Right kidney (tissue), 1 donor: Measurements from ENCODE around the gene HIVEP3.

Experiments used
- DNase-seq: peaks from one replicate; pipeline ENCODE4 v3.0.0-alpha.2; 2016

The HIVEP3 gene

DNA sequence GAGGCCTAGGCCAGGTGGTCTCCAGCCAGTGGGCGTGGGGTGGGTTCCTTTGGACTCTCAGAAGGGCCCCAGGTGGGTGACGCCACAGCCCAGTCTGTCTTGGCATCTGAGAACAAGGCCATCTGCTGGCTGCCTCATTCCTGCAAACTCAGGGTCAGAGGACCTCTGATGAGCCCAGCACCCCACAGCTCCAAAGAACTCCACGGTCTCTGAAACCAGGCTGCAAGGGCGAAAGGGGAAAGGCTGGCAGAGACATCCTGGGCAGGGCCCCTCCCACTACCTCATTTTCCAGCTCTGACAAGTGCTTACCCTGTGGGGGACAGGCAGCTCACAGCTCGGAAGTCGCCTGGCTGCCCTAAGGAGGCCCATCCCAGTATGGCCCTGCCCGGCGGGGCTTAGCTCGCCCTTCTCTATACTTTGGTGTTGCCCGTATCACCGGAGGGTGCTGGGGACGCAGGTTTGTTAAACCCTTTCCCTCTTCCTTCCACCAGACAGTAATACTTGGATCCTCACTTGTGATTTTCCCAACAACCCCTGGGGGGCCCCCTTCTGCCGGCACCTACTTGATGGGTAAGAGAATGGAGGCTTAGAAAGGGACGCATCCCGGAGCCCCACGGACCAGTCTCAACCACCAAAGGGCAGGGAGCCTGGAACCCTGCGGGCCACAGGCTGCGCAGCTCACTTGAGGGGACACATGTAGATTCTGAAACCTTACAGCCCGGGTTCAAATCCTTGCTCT is 423.3 kb downstream of the HIVEP3 start:
- DNase-seq, result peak; percentile 56

DNA sequence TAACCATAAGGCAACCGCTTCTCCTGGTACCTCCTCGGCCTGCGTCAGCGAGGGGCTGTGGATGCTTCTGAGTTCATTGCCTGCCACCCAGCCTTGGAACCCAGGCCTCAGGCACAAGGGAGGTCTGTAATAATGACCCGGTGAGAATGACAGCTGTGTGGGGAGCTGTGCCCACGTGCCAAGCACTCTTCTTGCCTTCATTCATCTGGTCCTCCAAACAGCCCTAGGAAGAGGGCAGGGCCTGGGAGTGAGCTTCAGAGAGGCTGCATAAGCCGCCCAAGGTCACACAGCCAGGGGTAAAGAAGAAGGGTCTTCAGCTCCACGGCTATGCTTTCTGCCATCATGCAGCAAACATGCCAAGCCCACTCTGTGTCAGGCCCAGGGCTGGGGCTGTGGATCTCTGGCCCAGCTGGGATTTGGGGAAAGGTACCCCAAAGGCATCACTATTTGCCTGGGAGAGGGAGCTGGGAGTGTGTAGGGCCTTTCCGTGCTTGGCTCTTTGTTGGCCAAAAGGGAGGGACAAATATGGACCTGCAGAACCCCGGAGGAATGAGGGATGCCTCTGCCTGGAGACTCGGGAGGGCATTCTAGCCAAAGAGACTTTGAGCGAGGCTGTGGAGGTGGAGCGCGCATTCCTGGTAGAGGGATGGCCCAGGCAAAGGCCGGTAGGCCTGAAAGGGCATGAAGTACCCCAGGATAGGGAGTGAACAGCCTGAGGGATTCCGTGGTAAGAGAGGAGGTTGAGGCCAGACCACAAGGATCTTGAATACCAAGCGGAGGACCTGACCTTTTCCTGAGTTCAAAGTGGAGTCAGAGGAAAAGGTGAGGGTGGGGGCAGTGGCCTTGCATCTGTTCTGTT is 424.1 kb downstream of the HIVEP3 start:
- no peak for DNase-seq

- DNase-seq, result no peak
Observed at GRCh38 chr1:41493626-41494350, 424.9 kb downstream of the HIVEP3 start.

DNA sequence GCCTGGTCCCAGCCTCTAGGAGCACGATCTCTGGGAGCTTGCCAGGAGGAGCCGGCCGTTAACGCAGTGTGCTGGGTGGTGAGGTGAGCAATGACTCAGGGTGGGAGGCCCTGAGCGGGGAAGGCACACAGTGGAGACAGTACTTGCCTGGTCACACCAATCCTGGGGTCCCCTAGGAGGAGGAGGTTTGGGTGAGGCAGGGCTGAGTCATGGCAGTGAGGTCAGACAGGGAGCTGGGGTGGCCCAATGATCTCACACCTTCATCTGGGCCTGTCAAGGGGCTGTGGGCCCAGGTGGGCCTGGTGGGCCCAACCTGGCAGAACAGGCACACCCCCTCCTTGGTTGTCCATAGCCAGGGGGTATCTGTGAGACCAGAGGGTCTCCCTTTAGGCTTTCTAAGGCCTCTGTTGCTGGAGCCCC is 425.6 kb downstream of the HIVEP3 start:
- no peak for DNase-seq

DNA sequence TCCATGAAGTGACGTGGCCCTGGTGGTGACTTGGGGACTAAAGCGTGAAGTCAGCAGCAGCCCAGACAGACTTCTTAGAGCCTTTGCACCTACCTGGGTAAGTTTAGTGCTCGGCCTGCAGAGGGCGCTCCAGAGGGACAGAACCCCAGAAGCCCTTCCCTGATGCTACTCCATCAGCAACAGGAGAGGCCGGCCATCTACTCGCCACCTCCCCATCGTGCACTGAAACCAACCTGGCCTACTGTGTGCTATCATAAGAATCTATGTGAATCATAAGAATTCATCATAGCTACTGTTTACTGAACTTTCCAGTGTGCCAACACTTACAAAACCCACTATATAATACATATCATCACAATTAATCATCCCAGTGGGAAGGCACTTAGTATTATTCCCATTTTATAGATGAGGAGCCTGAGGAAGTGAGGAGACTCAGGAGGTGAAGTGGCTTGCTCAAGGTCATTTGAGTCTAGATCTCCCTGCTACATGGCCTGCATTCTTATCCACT is 426.3 kb downstream of the HIVEP3 start:
- DNase-seq, result no peak

GRCh38 chr1:41490911-41491310 is 427.8 kb downstream of the HIVEP3 start:
- no peak for DNase-seq

DNA sequence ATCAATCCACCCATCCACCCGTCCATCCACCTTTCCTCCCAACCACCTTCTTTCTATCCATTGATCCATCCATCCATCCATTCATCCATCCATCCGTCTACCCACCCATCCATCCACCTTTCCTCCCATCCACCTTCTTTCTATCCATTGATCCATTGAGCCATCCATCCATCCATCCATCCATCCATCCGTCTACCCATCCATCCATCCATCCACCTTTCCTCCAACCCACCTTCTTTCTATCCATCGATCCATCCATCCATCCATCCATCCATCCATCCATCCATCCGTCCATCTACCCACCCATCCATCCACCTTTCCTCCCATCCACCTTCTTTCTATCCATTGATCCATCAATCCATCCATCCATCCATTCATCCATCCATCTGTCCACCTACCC is 429.2 kb downstream of the HIVEP3 start:
- no peak for DNase-seq

- DNase-seq, result peak; percentile 44
Observed at GRCh38 chr1:41488040-41488951, 430.4 kb downstream of the HIVEP3 start.

- no peak for DNase-seq
Observed at GRCh38 chr1:41487126-41488039, 431.3 kb downstream of the HIVEP3 start.

DNA sequence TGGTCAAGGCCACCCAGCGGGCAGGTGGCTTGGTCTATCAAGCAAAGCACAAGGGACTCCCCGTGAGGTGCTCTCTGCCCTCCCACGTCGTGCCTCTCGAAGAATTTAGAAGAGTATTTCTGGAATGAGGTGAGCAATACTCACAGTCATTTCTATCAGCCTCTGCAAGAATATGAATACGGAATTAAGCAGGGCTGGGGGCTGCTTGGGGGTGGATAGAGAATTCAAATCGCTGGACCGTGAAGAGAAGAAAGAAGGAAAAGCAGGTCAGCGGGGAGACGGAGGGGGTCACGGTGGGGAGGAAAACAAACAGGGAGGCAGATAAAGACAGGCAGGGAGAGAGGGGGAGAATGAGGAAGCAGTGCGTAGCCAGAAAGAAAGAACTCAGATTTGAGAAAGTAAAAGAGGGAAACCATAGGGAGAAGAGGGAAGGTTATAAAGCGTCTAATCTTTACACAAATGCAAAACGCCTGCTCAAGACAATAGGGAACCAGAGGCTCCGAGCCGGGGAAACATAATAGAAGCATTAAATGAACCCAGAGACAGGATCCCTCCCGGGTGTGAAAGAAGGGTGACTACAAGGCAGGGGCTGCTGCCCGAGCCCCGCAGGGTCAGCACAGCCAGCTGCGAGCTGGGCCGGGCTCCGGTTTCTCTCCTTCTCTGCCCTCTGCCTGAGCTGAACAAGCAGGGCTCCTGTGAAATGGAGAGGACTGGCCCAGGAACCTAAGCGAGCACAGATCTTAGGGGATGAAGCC is 432.2 kb downstream of the HIVEP3 start:
- DNase-seq, result peak; percentile 63

DNA sequence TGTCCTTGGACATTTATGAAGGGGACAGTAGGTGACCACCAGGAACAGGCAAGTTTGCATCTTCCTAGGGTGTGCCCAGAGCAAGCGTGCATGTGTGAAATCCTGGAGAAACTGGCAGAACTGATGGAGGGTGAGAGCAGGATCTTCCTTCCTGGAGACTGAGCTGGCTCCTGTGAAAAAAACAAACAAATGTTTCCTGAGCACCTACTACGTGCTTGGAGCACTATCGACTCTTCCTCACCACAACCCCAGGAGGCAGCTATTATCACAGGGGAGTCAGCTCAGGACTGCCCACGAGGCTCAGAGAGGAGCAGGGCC is 432.7 kb downstream of the HIVEP3 start:
- peak; percentile 16 for DNase-seq

GRCh38 chr1:41485605-41486004 is 433.1 kb downstream of the HIVEP3 start:
- DNase-seq, result no peak

GRCh38 chr1:41484402-41485241 is 434.1 kb downstream of the HIVEP3 start, which contains the start of gene EDN2:
Gene EDN2 (minus strand): TSS chr1:41484683. CDS start chr1:41484601, 82 bp downstream.
- DNase-seq, result peak; percentile 72

- no peak for DNase-seq
Observed at GRCh38 chr1:41483960-41484401, 434.7 kb downstream of the HIVEP3 start.

DNA sequence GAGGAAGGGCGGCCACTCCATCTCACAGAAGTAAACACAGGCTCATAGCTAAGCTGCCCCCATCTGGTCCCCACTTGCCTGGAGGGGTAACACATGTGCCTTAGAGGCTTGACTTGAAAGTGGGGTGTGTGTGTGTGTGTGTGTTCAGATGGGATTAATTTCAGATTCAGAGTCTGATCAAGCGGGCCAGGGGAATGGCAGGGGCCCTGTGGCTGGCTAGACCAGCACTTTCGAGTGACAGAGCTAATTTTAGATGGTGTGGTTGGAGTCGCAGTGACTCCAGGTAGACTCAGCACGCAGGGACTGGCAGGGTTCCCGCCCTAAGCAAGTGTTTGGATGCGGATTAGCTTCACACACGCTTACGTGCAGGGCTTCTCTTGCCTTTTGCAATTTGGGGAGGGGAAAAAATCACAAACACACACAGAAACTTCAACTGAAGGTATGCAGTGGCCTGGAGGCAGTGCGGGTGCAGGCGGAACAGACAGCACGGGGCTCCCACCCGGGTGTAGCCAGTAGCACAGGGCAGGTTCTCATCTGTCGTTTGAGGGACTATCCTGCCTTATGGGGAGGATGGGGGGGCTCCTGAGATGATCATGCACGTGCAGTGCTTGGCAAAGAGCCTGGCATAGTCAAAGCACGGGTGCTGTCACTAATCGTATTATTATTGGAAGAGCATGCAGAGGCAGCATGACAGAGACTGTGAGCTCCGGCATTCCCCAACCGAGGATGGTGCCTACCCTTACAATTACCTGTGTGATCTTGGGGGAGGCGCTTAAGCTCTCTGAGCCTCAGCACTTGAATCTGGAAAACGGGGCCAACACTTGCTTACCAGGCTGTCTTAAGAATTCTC is 435.5 kb downstream of the HIVEP3 start:
- DNase-seq, result no peak

- DNase-seq, result no peak
Observed at GRCh38 chr1:41482001-41482765, 436.5 kb downstream of the HIVEP3 start.
